ENCODE measurements around the gene BIK. TPM values are rescaled to one million over a fixed set of nuclear protein-coding genes. Genes with fewer than 3 reads are reported as not detected.

The BIK gene
- polyA plus RNA-seq, 1 of the 3 experiments (the other 2 are of a cell fraction): 0.66 TPM

GRCh38 chr22:43094551-43094950, 16.0 kb upstream of the BIK start (continued):
- no peak for TF ChIP-seq USF2 (IDR thresholded peaks at IDR 0.05; ENCODE audit: borderline replicate concordance, low read depth, low read length)

GRCh38 chr22:43096420-43096819, 14.1 kb upstream of the BIK start:
- no peak overlapping the region for H2AFZ ChIP-seq (ENCODE audit: low read depth)
- ChIA-PET POLR2A (no interaction called here), CTCF (no interaction called here)
- H3K9me2 ChIP-seq: no peaks in the 10 kb centered on the region
- no peak for TF ChIP-seq TAF1 (IDR thresholded peaks at IDR 0.05; ENCODE audit: borderline replicate concordance, low read depth, low read length)
- TF ChIP-seq EZH2phosphoT487 (IDR thresholded peaks at IDR 0.05; ENCODE audit: borderline replicate concordance, low read depth): no peak
- TF ChIP-seq IRF3 (IDR thresholded peaks at IDR 0.05; ENCODE audit: low read depth, low read length): no peak
- TF ChIP-seq TCF12 (IDR thresholded peaks at IDR 0.05): no peak
- no peak for TF ChIP-seq SMC3 (IDR thresholded peaks at IDR 0.05; ENCODE audit: low read depth, low read length)
- TF ChIP-seq REST (IDR thresholded peaks at IDR 0.05; ENCODE audit: low read depth, low read length): no peak
- no peak for TF ChIP-seq USF1 (IDR thresholded peaks at IDR 0.05; ENCODE audit: borderline replicate concordance, low read depth)
- TF ChIP-seq USF2 (IDR thresholded peaks at IDR 0.05; ENCODE audit: borderline replicate concordance, low read depth, low read length): no peak
- no peak for TF ChIP-seq RFX5 (IDR thresholded peaks at IDR 0.05; ENCODE audit: low read length)
- TF ChIP-seq YY1 (IDR thresholded peaks at IDR 0.05; ENCODE audit: low read depth): no peak
- TF ChIP-seq POLR2AphosphoS5 (IDR thresholded peaks at IDR 0.05; ENCODE audit: low read depth, low read length): no peak
- no peak for TF ChIP-seq FOXJ3 (CRISPR knock-in tag; IDR thresholded peaks at IDR 0.05)
- TF ChIP-seq SIN3A (IDR thresholded peaks at IDR 0.05; ENCODE audit: borderline replicate concordance, low read depth, low read length): no peak
- TF ChIP-seq RXRA (IDR thresholded peaks at IDR 0.05; ENCODE audit: borderline replicate concordance, low read depth): no peak
- no peak for TF ChIP-seq FOSL2 (IDR thresholded peaks at IDR 0.05; ENCODE audit: borderline replicate concordance, low read depth)
- TF ChIP-seq MEF2A (IDR thresholded peaks at IDR 0.05; ENCODE audit: borderline replicate concordance, low read depth): no peak
- no peak for TF ChIP-seq EP300 (IDR thresholded peaks at IDR 0.05; ENCODE audit: borderline replicate concordance in 1 of 2, low read depth in 1 of 2, low read length in 1 of 2)
- TF ChIP-seq NFIC (IDR thresholded peaks at IDR 0.05; ENCODE audit: borderline replicate concordance): no peak
- no peak overlapping the region for H3K9ac ChIP-seq
- no peaks in the 10 kb centered on the region for H3K27me3 ChIP-seq (ENCODE audit: insufficient read depth)
- H3K4me3 ChIP-seq (ENCODE audit: low read depth in 2 of 2, low read length in 1 of 2): no peak overlapping the region
- no peaks in the 10 kb centered on the region for H4K20me1 ChIP-seq (ENCODE audit: insufficient read depth)
- H3K79me2 ChIP-seq (ENCODE audit: insufficient read depth): no peaks in the 10 kb centered on the region
- no peak for DNase-seq
- H3K36me3 ChIP-seq (replicated peaks in 1 of 2; ENCODE audit: control insufficient read depth in 1 of 2, insufficient read depth in 2 of 2, low read length in 1 of 2): no peaks in the 10 kb centered on the region
- no peak overlapping the region for H3K4me2 ChIP-seq
- 74% methylated on average over 8 of the region's 8 CpGs for WGBS (ENCODE audit: low lambda C conversion rate)
- no peaks in the 10 kb centered on the region for H3K9me3 ChIP-seq
- H3K4me1 ChIP-seq (ENCODE audit: control insufficient read depth in 1 of 2, insufficient read depth in 2 of 2, low read depth in 1 of 2, low read length in 1 of 2): peaks cover 0 to 8% of the 10 kb centered on the region in 2 experiments; a peak in 1 of 4 replicates
- no peaks in the 10 kb centered on the region for H3F3A ChIP-seq (replicated peaks; ENCODE audit: insufficient read depth)
- no peak overlapping the region for H3K27ac ChIP-seq (ENCODE audit: low read depth in 2 of 2, low read length in 1 of 2)
